NCI-H446 treated with DMSO at 0.1 percent for 48 hours (cell line): ENCODE data around the gene SUSD1.
A peak's percentile ranks its signal among the peaks of the same experiment; 100 is the strongest.

Source experiments
- DNase-seq: peaks from one replicate; lab custom pipeline; 2025; lab: John Stamatoyannopoulos, UW

SUSD1 gene

GRCh38 chr9:112012026-112012902 lies 162.8 kb downstream of the SUSD1 start:
- peak; percentile 8 for DNase-seq

GRCh38 chr9:112011051-112011620 lies 164.0 kb downstream of the SUSD1 start:
- no peak for DNase-seq

GRCh38 chr9:112010537-112010936 lies 164.6 kb downstream of the SUSD1 start:
- no peak for DNase-seq

- no peak for DNase-seq
These were observed 165.4 kb downstream of the SUSD1 start for GRCh38 chr9:112009656-112010055.

- DNase-seq, result no peak
These were observed 167.4 kb downstream of the SUSD1 start for GRCh38 chr9:112007575-112008240.

- DNase-seq, result no peak
These were observed 168.6 kb downstream of the SUSD1 start for GRCh38 chr9:112006361-112007020.

- DNase-seq, result no peak
These were observed 169.2 kb downstream of the SUSD1 start for GRCh38 chr9:112005939-112006338.

GRCh38 chr9:112003538-112003937 lies 171.6 kb downstream of the SUSD1 start:
- no peak for DNase-seq

- no peak for DNase-seq
These were observed 172.1 kb downstream of the SUSD1 start for GRCh38 chr9:112002847-112003457.

- DNase-seq, result no peak
These were observed 172.8 kb downstream of the SUSD1 start for GRCh38 chr9:112002131-112002846.

GRCh38 chr9:112000743-112001142 lies 174.4 kb downstream of the SUSD1 start:
- no peak for DNase-seq

GRCh38 chr9:111999319-111999718 lies 175.8 kb downstream of the SUSD1 start:
- no peak for DNase-seq

GRCh38 chr9:111997831-111998230 lies 177.3 kb downstream of the SUSD1 start:
- no peak for DNase-seq

- DNase-seq, result no peak
These were observed 180.2 kb downstream of the SUSD1 start for GRCh38 chr9:111994831-111995458.

- DNase-seq, result no peak
These were observed 181.8 kb downstream of the SUSD1 start for GRCh38 chr9:111993319-111993718.

GRCh38 chr9:111992523-111992922 lies 182.6 kb downstream of the SUSD1 start:
- DNase-seq, result no peak

GRCh38 chr9:111991179-111991578 lies 183.9 kb downstream of the SUSD1 start:
- no peak for DNase-seq
